C4-2B (cell line): Measurements from ENCODE around the gene CHRNA3.

Source experiments
- CTCF ChIP-seq: fragments of 450-650 bp; conservative IDR thresholded peaks from 2 replicates; pipeline ENCODE4 v1.5.1; 2017; ENCODE audit warnings: mild to moderate bottlenecking
- ZFX ChIP-seq: fragments of 450-650 bp; IDR thresholded peaks from 2 replicates; pipeline ENCODE4 v1.6.1; 2017

DNA sequence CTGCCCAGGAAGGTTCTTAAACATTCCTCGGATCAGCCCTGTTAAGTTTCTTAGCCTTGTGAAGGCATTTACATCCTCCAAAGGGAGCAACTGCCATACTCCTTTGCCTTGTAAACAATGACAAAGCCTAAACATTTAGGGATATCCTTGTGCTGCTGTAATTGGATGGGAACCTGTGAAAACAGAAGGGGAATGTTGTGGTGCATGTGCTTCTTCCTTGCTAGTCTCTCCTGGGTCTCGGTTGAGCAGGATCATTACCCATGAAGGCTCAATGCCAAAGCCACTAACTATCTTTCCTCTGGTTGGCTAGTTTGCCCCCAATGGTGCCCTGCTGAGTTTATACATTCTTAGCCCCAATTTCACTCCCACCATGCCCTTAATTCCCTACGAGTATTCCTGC is 17.3 kb downstream of the CHRNA3 start:
- no peak for TF ChIP-seq CTCF
- no peak for TF ChIP-seq ZFX
